ENCODE measurements around the gene KIZ.

KIZ gene, protein sequence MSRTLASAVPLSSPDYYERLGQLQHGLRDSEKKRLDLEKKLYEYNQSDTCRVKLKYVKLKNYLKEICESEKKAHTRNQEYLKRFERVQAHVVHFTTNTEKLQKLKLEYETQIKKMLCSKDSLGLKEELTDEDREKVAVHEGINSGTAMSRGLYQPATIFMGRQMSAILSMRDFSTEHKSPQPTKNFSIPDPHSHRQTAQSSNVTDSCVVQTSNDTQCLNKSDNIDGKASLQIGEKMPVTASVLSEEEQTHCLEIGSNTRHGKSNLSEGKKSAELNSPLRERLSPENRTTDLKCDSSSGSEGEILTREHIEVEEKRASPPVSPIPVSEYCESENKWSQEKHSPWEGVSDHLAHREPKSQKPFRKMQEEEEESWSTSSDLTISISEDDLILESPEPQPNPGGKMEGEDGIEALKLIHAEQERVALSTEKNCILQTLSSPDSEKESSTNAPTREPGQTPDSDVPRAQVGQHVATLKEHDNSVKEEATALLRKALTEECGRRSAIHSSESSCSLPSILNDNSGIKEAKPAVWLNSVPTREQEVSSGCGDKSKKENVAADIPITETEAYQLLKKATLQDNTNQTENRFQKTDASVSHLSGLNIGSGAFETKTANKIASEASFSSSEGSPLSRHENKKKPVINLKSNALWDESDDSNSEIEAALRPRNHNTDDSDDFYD

DNA sequence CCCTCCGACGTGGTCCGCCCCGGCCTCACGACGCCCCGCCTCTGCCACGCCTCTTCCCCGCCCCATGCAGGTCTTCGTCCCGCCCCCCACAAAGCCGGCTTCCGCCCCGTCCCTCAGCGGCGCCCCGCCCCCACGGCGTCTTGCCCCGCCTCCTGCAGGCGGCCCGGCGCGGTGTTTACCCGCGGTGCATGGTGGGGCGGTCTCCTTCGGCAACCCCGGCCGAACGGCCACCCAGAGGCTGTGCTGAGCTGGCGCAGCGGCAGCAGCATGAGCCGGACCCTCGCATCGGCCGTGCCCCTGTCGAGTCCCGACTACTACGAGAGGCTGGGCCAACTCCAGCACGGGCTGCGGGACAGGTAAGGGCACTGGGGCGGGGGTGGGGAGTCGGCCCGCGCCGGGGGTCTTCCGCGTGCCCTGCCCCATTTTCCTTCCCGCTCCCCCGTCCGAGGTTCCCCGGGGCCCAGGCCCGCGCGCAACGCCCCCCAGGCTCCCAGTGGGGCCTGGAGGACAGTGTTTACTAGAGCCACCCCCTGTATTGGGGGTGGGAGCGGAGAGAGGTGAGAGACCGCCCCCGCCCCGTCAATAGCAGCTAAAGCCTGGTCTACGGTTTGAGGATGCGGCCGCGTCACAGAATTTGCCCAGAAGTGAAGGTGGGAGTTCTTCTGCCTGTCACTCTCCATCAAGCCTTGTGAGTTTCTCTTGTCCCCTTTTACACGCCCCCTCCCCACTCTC is at the start of gene KIZ:
Gene KIZ, plus strand, starts transcription at position 234 of the 732 bp plus-strand sequence. Its CDS starts 34 bp downstream, at position 268.
- DNase-seq (ENCODE audit: low spot score), result peak; percentile 92

DNA sequence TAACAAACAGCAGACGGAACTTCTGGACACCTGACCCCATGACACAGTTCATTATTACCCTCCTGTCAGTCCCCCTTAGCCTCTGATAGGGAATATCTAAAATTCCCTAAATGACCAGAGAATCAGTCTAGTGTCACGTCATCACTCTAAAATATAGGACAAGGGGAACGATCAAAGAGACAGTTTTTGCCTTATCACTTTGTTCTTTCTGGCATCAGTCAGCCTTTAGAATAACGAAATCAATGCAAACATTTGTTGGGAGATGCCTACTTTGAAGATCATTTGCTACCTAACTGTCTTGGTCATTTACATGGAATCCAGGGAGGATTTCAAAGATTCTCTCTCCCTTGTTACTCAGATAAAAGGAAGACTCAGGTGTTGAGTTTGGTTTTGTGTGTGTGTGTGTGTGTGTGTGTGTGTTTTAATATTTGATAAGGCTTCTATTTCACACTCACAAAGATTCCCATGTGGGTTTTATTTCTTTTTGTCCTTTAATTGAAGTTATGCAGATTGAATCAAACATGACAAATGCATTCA is 48.0 kb upstream of the KIZ start:
- DNase-seq (ENCODE audit: low spot score), result no peak

DNA sequence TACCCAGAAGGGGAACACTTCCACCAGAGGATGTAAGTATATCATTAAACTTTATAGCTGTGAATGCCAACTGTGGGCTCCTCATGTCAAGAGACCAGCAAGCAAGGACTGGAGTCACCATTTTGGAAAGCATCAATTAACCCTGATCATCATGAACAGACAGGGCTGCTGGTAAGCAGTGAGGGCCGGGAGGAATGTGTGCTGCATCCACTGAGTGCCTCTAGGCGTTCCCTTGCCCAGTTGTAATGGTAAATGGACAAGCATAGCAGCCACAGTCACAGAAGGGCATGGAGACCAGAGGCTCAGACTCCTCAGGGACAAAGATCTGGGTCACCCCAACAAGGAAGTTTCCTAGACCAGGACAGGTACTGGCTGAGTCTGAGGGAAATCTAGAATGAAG is 43.3 kb upstream of the KIZ start:
- DNase-seq (ENCODE audit: low spot score), result no peak

DNA sequence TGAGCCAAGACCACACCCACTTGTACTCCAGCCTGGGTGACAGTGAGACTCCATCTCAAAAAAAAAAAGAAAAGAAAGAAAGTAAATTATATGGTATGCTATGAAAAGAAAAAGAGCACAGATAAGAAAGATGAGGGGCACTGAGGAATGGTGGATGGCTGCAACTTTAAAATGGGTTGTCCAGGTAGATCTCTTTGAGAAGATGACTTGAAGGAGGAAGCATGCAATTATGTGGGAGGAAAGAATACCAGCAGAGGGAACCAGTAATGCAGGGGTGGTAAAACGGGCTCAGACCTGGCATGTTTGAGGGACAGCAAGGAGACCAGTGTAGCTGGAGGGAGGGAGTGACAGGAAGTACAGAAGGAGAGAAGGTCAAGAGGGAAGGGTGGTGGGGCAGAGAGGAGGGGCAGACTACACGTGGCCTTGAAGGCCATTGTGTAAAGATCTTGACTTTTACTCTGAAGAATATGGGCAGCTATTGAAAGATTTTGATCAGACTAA is 42.0 kb upstream of the KIZ start:
- no peak for DNase-seq (ENCODE audit: low spot score)

DNA sequence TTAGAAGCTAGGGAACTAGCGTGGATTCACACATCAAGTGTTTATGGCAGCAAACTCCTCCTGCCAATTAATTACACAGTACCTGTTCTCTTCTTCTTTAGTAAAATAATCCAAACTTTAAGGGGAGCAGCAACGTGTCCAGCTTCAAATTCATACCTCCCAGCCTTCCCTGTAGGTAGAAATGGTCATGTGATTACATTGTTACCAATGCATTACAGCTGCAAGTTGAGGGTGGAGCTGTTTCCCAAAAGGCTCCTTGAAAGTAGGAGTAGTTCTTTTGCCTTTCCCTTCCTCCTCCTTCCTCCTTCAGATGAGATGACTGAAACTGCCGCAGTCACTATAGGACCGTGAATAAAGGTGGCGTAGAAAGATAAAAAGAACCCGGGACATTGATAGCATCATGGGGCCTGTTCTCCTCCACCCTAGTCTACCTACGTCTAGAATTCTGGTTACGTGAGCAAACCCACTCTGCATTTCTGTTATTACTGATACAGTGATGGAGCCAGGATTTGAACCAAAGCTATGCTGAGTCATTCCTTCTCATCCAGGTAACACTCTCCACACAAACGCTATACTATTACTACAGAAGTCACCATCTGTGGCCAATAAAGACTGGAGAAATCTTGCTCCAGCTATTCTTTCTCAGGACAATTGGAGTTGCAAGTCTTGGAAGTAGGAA is 37.9 kb upstream of the KIZ start:
- DNase-seq (ENCODE audit: low spot score), result no peak

DNA sequence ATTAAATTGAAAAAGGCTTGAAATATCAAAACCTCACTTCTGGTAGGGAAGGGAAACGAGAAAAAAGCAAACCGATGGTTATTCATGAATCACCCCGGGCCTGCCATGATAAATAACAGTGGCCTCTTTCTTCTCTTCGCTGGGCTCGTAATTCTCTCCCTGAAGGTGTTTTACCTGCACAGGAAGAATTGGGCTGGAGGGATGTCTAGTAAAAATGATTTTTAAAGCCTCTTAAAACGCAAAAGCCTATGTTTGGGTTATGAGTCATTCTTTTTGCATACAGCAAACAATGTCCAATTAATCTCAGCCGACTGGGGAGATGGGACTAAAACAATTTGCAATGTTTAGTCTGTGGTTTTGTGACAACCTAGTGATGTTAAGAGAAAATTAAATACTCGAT is 36.5 kb upstream of the KIZ start:
- no peak for DNase-seq (ENCODE audit: low spot score)

DNA sequence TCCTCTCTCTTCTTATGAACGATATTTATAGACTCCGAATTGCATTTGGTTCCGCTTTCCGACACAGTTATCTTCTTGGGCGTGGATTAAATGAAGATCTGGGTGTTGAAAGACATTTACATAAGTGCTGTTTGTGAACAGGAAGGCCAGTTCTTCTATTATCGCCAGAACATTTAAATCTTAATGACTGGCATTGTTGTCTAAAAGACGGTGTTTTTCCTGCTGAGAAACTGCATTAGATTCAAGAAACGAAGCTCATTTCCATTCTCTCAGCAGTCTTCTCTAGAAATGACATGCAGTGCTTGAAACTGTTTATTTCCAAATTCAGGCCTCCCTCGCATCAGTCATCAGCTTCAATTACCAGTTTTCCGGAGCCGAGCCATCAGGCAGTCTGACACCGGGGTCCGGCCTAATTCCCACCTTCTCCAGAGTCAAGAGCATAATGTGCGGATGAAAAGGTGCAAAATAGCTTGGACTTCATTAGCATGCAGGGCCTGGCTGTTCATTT is 35.7 kb upstream of the KIZ start:
- DNase-seq (ENCODE audit: low spot score), result no peak

DNA sequence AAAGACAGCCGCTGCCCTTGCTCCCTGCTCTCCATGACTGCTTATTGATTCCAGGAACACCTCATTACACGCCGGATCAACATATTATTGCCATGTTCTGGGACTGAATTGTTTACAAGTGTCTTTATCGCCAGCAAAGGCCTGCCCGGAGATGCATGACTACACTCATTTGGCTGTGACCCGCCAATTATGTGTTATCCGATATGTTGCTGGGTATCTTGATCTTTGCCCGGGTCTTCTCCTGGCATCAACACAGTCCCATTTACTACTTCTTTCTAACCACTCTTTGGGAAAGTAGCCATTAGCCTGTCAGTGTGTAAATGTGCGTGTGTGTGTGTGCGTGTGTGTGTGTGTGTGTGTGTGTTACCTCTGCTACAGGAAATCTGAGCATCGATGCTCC is 35.2 kb upstream of the KIZ start:
- DNase-seq (ENCODE audit: low spot score), result no peak

DNA sequence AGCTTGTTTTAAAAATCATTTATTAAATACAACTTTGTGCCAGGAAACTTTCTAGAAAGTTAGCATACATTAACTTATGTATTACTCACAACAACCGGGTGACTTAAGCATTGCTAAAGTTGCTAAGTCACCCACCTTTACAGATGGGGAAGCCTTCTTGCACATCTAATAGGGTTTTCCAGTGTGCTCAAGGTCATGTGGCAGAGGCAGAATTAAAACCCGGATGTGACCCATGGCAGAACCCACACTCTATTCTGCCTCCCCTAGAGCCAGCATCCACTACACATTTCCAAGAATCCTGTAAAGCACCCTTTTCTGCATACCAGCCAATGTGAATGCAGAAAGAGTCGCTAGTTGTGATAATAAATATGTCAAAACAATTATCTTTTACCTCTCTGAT is 33.1 kb upstream of the KIZ start:
- DNase-seq (ENCODE audit: low spot score), result no peak

DNA sequence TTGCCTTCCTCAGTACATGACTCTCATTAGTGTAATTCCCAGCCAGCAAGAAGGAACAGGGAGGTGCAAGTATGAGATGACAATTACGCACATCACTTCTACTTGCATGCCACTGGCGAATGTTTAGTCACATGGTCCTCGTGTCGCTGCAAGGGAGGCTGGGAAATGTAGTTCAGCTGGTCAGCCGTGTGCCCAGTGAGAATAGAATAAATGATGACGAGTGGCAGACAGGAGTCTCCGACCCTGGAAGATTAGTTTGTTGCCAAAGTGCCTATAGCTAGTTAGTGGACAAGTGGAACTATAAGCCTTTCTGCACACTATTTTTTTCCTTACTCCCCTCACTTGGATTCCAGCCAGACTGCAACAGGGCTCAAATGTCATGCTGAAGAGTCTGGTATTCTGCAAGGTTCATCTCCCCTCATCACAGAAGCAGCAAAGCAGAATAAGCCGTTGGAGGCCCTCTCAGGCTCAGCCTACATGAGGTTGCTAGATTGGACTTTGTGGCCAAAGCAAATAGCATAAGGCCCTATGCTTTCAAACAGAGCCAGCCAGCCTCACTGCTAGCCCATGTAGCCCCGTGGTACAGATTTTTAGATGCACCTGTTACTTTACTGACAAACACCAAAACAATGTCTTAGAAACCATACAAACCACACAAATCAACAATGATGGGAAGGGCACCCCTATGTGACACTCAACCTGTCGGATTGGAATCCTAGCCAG is 29.4 kb upstream of the KIZ start:
- DNase-seq (ENCODE audit: low spot score), result no peak

DNA sequence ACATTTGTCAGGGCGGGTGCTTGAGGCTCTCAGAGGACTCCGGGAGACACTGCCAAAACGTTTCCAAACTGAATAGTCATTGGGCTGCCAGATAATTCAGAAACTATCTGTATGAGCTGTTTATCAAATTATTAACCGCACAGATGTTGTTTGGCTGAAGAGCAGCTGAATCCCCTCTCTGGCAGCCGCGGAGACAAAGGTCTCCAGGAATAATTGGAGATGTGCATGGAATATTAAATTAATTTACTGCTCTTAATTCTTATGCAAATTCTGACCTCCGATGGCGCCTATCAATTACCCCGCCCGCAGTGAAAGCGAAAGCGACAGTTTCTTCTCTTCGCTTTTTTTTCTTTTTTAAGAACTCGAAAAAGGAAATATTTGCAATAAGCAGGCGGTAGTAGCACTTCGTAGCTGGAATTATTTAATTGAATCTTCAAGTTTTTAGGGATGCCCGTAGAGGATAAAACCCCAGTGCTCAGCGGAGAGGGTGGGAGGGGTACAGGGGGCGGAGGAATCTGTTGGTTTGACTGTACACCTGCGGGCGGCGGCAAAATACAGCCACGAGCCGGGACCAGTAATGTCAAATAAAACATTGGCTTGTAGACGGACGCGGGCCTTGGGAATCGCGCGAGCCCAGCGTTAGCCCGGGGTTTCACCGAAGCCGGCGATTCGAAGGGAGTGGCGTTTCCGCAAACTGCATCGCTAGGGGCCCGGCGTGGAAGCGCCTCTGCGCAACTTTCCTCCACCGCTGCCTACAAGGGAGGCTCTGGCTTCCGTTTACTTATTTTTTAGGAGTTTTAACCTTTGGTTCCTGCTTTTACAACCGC is 25.9 kb upstream of the KIZ start:
- peak; percentile 26 for DNase-seq (ENCODE audit: low spot score)

DNA sequence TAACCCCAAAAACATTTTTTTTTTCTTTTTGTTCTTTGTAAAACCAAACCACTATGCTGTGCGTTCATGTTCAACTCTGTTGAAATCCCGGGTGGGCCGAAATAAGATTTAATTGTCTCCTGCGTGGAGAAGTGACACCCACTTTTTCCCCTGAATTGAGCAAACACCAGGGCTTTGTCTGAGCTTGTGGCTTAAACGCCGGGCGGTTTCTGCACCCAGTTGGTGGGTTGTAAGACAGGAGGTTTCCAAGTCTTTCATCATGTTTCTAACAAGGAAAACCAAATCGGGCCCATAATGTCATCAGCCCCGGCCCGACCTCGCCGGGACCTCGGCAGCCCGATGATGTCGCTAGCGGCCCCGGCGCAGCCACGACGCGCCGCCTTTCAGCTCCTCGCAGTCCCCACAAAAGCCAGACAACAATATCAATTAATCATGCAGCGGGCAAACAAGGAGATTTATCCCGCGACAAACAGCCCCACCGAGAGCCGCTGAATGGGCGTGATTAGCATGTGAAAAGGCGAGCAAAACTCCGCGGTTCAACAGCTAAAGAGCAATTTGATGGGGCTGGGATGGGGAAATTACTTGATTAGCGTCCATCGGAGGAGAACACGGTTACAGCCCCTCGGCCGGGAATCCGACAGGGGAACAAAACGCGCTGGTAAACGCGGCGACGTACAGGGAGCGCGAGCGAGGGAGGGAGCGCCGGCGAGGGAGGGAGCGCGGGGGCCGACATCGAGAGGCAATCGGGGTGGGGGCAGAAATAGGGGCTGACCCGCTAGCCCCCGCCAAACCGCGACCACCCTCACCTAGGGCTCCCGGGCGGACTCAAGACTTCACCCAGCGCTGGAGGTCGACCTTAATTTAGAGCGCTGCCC is 25.1 kb upstream of the KIZ start:
- peak; percentile 31 for DNase-seq (ENCODE audit: low spot score)

DNA sequence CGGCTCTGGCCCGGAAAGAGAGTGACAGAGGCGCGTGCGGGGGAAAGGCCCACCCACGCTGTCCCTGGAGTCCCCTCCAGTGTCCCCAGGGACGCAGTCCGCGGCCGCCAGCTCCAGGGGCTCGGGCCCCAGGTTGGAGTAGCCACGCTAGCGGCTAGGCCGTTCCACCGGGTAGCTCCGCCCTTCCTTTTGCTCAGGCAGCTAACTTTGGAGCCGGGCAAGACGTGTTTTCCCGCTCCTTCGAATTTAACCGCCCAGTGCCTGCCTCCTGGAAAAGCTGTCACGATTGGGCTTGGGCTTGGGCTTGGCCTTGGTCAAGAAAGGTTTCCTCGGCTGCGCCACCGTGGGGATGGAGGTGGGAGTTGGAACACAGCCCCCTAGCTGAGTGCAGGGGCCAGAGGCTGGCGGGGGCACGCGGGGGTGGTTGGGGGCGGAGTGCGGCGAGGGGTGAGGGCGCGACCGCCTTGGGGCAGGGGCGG is 24.4 kb upstream of the KIZ start:
- DNase-seq (ENCODE audit: low spot score), result no peak

DNA sequence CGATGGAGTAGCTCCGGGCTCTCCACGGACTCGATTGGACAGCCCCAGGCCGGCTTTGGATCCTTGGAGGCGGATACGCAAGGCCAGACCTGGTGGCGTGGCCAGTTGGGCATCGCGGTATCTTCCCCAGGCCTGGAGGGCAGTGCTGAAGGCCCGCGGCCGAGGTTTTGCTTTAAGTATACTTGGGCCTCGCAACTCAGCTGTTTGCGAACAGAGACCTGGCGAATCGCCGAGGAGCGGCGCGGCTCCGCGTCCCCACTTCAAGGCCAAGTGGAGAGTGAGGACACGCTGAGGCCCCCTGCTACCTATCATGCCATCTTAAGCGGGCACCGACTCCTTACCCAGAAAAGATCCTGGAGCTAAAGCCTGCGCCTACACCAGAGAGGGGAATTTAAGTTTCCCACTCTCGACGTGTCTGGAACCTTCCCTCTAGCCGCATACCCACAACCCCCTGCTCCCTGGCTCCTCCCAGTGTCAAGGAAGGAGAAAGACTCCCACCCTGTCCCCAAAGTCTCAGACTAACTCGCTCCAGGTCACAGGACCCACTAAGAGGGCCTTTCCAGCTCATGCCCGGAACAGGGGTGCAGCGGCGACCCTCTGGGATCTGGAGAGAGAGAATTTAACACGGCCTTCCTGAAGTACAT is 23.8 kb upstream of the KIZ start:
- no peak for DNase-seq (ENCODE audit: low spot score)

DNA sequence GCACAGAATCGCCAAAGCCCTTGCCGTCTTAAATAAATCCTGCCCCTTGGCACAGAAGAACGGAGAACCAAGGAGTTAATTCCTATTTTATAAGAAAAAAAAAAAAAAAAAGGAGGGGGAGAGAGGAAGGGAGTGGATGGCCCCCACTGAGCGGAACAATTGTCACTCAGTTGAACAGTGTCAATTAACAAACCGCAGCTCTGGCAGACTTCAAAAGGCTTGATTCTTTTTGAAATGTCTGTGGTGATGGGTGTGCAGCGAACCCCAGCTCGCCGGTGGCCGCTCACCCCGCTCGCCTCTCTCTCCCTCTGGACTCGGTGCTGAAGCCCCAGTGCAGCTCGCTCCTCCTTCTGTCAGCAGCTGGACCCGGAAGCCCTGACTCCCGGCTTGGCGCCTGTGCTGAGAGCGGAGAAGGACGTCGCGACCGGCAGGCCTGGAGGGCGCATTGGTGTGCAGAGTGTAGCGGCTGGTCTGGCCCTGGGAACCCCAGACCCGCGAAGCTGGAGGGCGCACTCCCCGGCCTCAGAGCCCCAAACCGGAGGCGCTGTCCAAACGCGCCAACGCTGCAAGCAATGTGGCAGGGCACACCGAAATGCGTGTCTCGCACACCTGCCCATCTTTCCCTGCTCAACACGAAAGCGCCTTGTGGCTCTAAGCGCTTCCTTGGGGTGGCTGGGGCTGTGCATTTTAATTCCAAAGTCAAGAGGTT is 23.1 kb upstream of the KIZ start:
- DNase-seq (ENCODE audit: low spot score), result no peak

DNA sequence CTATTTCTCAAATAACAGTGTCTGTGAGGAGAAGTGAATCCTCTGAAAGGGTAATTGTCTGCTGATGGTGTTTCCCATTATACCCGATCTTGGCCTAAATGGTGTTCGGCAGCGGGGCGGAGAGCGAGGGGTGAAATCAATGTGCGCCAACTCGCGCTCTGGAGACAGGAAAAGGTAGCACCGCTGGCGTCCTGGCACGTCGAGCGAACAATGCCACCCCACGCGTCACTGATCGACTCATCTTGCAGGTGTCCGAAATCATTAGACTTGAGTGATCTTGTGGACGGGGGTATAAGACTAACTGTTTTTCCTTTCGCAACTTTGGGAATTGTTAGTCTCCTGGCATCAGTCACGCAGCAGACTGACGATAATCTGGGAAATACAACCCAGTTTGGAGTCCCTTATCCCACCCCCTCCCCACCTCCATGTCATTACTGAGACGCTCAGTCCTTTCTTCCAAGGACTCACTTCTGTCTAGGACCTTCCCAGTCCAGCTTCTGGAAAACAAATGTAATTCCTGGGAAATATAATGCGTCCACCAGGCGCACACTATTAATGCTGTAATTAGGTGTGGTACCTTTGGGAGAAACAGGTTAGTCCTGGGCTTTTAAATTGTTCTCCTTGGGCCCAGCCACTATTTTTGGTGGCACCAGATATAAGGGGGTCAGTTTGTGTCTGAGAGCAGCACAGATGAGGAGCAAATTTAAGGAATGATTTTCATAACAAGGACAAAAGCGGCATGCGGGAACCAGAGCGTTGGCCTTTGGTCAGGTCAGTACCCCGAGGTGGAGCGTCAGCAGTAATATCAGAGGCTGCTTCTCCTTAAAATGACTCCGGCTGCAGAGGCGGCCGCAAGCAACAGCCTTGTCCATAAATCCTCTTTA is 22.1 kb upstream of the KIZ start:
- no peak for DNase-seq (ENCODE audit: low spot score)

DNA sequence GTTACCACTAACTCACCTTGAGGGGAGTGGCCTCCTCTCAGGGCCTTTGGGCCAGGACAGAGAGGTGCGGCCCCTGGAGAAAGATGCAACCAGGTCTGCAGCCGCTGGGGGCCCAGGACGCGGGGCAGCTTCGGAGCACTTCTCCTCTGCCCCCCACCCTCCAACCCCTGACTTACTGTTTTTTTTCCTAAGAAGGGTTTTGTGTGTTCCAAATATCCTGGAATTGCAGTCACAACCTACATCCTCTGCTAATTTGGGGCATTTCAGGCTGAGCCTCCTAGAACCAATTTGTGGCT is 21.5 kb upstream of the KIZ start:
- DNase-seq (ENCODE audit: low spot score), result no peak

All from kidney capillary endothelial cell (primary cell).